ENCODE results near the gene PFN3.

- no peak for TF ChIP-seq EZH2phosphoT487 (IDR thresholded peaks at IDR 0.05; ENCODE audit: low read depth)
- TF ChIP-seq, protein P1, sequence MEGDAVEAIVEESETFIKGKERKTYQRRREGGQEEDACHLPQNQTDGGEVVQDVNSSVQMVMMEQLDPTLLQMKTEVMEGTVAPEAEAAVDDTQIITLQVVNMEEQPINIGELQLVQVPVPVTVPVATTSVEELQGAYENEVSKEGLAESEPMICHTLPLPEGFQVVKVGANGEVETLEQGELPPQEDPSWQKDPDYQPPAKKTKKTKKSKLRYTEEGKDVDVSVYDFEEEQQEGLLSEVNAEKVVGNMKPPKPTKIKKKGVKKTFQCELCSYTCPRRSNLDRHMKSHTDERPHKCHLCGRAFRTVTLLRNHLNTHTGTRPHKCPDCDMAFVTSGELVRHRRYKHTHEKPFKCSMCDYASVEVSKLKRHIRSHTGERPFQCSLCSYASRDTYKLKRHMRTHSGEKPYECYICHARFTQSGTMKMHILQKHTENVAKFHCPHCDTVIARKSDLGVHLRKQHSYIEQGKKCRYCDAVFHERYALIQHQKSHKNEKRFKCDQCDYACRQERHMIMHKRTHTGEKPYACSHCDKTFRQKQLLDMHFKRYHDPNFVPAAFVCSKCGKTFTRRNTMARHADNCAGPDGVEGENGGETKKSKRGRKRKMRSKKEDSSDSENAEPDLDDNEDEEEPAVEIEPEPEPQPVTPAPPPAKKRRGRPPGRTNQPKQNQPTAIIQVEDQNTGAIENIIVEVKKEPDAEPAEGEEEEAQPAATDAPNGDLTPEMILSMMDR (IDR thresholded peaks at IDR 0.05; ENCODE audit: low read depth, low read length), result no peak
Observed at GRCh38 chr5:177425196-177425800, 24.8 kb upstream of the PFN3 start.

Measured in OCI-LY3 (cell line).